Measurements from ENCODE around the gene ARCN1. TPM values are rescaled to one million over a fixed set of nuclear protein-coding genes. Genes with fewer than 3 reads are reported as not detected.
"Not testable (repeated sequence)": the region's sequence is repeated elsewhere in the genome, so short reads cannot be mapped to it uniquely, and the experiment has no call there.

ARCN1 gene
- total RNA-seq, 1 donor from 2014 or later = 88.7 TPM

GRCh38 chr11:118610225-118610772 lies 38.1 kb downstream of the ARCN1 start:
- H3K4me3 ChIP-seq (ENCODE audit: low read depth, low read length) = peak overlapping the region; percentile 49
- no peak for TF ChIP-seq CTCF (conservative IDR thresholded peaks at IDR 0.05; ENCODE audit: low read depth, low read length)
- DNase-seq (ENCODE audit: low read depth) = no peak

- peak overlapping the region; percentile 49 for H3K4me3 ChIP-seq (ENCODE audit: low read depth, low read length)
- no peak for DNase-seq (ENCODE audit: low read depth)
- peak; percentile 78 for TF ChIP-seq CTCF (conservative IDR thresholded peaks at IDR 0.05; ENCODE audit: low read depth, low read length)
These were observed 38.7 kb downstream of the ARCN1 start for GRCh38 chr11:118610773-118611432.

- H3K4me3 ChIP-seq (ENCODE audit: low read depth, low read length); DNase-seq (ENCODE audit: low read depth): not testable (repeated sequence)
These were observed 39.2 kb downstream of the ARCN1 start for GRCh38 chr11:118611433-118611795.

GRCh38 chr11:118612378-118612777 lies 40.2 kb downstream of the ARCN1 start:
- DNase-seq (ENCODE audit: low read depth) = no peak
- TF ChIP-seq CTCF (conservative IDR thresholded peaks at IDR 0.05; ENCODE audit: low read depth, low read length) = no peak
- H3K4me3 ChIP-seq (ENCODE audit: low read depth, low read length) = no peak overlapping the region

GRCh38 chr11:118614511-118614910 lies 42.3 kb downstream of the ARCN1 start:
- no peak for DNase-seq (ENCODE audit: low read depth)
- no peak overlapping the region for H3K4me3 ChIP-seq (ENCODE audit: low read depth, low read length)
- no peak for TF ChIP-seq CTCF (conservative IDR thresholded peaks at IDR 0.05; ENCODE audit: low read depth, low read length)

- TF ChIP-seq CTCF (conservative IDR thresholded peaks at IDR 0.05; ENCODE audit: low read depth, low read length) = no peak
- DNase-seq (ENCODE audit: low read depth) = no peak
These were observed 43.2 kb downstream of the ARCN1 start for GRCh38 chr11:118615282-118615975.

GRCh38 chr11:118615976-118616371 lies 43.8 kb downstream of the ARCN1 start:
- H3K4me3 ChIP-seq (ENCODE audit: low read depth, low read length) = no peak overlapping the region
- DNase-seq (ENCODE audit: low read depth) = no peak
- TF ChIP-seq CTCF (conservative IDR thresholded peaks at IDR 0.05; ENCODE audit: low read depth, low read length) = no peak

More at GRCh38 chr11:118615282-118615975, 43.2 kb downstream of the ARCN1 start:
- no peak overlapping the region for H3K4me3 ChIP-seq (ENCODE audit: low read depth, low read length)

All from epithelial cell of proximal tubule (primary cell).